HG03460 (cell line): ENCODE results near the gene SPINT4.
"Not testable (repeated sequence)": the region's sequence is repeated elsewhere in the genome, so short reads cannot be mapped to it uniquely, and the experiment has no call there.

ENCODE experiments used
- ATAC-seq: cut with Tn5 transposase; IDR thresholded peaks from one replicate; pipeline ENCODE4 v1.9.1; 2021; ENCODE audit not compliant: unreplicated experiment

Gene SPINT4

DNA sequence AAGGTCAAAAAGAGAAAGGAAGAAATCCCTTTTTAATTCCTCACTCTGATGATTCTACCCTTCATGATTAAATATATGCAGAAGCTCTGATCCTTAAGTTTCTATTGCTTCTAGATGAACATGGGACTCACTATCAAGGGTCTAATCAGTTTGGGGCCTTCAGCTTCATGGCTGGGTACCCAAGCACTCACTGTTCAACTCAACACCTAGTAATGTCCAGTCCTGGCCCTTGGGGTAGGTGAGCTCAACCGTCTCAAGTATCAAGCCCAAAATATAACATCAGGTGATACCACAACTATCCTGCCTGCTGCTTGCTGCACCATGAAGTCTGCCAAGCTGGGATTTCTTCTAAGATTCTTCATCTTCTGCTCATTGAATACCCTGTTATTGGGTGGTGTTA lies at the start of gene SPINT4:
SPINT4 (plus strand) TSS at position 301 of the 400 bp plus-strand sequence; CDS start at position 322, 21 bp downstream.
- ATAC-seq: no peak

DNA sequence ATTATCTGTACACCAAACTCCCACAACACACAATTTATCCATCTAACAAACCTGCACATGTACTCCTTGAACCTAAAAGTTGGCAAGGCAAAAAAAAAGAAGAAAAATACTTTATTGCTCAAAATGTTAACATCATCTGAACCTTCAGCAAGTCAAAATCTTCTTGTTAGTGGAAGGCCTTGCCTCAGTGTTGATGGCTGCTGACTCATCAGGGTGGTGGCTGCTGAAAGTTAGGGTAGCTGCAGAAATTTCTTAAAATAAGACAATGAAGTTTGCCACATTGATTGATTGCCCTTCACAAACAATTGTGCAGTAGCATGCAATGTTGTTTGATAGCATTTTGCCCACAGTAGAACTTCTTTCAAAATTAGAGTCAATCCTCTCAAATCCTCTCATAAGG lies 49.4 kb upstream of the SPINT4 start:
- ATAC-seq: no peak

DNA sequence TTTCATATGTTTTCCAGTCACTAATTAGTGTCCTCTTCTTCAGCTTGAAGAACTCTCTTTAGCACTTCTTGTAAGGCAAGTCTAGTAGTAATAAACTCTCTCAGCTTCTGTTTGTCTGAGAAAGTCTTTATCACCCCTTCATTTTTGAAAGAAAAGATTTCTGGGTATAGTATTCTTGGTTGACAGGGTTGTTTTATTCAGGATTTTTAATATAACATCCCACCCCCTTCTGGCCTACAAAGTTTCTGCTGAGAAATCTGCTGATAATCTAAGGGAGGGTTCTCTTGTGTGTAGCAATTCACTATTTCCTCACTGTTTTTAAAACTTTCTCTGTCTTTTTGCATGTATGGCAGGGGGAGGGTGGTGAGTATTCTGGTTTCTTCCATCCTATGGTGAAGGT lies 42.5 kb upstream of the SPINT4 start:
- no peak for ATAC-seq

DNA sequence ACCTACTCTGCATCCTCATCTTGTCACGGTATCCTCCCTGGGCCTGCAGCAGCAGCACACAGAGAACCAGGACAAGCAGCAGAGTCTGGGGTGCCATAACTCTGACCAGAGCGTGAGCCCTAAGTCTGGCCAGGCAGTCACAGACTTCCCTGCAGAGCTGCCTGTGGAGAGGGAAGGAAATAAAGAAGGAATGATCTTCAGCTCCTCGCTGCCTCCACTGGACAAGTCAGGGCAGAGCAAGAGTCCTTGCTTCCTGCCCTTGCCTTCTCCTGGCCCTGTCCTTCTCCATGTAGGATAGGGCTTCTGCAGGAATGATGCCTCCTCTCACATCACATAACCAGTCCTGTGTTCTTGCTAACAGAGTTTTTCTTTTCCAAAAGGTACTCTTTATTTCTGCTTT lies 36.3 kb upstream of the SPINT4 start:
- no peak for ATAC-seq

DNA sequence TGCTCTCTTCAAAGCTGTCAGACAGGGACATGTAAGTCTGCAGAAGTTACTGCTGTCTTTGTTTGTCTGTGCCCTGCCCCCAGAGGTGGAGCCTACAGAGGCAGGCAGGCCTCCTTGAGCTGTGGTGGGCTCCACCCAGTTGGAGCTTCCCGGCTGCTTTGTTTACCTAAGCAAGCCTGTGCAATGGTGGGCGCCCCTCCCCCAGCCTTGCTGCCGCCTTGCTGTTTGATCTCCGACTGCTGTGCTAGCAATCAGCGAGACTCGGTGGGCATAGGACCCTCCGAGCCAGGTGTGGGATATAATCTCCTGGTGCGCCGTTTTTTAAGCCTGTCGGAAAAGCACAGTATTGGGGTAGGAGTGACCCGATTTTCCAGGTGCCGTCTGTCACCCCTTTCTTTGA lies 28.8 kb upstream of the SPINT4 start:
- ATAC-seq: not testable (repeated sequence)

DNA sequence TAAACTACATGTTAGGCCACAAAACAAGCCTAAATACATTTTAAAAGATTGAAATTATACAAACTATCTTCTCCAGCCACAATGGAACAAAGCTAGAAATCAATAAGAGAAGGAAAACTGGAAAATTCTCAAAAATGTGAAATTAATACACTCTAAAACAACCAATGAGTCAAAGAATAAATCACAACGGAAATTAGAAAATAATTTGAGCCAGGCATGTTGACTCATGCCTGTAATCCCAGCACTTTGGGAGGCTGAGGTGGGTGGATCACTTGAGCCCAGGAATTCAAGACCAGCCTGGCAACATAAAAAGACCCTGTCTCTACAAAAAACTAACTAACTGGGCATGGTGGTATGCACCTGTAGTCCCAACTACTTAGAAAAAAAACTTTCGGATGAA lies 26.7 kb upstream of the SPINT4 start:
- no peak for ATAC-seq

DNA sequence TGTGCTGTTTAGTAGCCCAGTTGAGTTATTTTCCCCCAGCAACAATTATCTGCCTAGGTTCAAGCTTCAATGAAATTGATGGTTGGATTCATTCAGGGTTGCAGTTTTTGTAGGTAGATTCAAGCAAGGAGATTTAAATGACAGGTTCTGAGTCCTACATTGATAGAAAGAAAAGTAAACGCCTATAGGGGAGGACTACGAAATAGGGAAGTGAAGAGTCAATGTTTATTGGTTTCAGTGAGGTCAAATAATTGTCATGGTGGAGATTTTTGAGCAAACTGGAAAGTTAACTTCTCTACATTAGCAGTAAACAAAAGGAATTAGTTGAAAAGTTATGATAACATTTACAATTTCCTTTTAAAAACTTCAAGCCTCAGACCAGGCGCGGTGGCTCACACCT lies 21.0 kb upstream of the SPINT4 start:
- no peak for ATAC-seq

DNA sequence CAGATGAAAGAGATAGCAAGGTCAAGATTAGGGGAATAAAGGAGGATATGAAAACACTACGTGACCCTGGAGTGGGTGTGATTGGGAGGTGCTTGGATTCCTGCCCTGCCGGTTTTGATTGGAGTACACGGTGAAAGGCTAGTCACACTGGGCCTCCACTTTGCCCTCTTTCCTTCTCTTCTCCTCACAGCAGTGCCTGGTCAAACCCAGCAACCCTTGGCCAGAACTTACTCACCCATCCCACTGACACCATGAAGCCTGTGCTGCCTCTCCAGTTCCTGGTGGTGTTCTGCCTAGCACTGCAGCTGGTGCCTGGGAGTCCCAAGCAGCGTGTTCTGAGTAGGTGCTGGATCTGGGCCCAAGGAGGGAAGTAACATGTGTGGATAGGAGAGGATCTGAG lies 20.3 kb upstream of the SPINT4 start, which contains the start of gene WFDC13:
WFDC13 (plus strand) TSS at position 166 of the 400 bp plus-strand sequence; CDS start at position 252, 86 bp downstream.
- ATAC-seq: no peak

DNA sequence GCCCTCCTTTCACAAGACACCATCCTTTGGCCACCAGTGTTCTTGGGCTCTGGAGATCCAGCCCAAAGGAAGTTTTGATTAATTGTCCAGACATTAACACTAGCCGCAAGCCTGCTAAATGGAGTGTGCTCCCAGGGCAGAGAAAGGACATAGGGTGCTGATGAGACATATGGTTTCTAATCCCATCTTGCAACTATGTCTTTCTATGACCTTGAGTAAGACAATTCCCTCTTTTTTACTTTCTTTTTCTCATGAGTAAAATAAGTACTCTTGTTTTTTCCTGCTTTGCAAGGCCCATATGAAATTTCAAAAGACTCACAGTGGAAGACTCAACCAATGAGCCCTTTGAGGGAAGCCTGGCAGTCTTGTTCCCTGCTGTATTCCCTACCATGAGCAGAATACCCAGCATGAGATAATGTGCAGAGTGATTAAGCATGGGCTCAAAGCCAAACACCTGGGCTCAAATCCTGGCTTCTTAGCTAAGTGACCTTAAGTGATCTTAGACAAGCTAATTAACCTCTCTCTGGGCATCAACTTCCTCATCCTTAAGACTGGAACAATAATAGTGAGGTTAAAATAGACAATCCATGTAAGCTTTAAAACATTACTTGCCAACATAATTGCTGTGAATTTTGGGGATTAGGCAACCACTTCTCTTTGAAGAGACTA lies 17.0 kb upstream of the SPINT4 start, which contains the start of gene WFDC10B:
WFDC10B (minus strand) TSS at position 51 of the 669 bp plus-strand sequence. CDS start 19,027 bp downstream, outside the sequence.
- no peak for ATAC-seq

DNA sequence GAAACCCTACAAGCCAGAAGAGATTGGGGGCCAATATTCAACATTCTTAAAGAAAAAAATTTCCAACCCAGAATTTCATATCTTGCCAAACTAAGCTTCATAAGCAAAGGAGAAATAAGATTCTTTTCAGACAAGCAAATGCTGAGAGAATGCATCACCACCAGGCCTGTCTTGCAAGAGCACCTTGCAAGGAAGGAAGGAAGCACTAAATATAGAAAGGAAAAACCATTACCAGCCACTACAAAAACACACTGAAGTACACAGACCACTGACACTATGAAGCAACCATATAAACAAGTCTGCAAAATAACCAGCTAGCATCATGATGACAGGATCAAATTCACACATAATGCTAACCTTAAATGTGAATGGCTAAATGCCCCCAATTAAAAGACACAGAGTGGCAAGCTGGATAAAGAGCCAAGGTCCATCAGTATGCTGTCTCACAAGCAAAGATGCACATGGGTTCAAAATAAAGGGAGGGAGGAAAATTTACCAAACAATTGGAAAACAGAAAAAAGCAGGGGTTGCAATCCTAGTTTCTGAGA lies 5.9 kb upstream of the SPINT4 start:
- not testable (repeated sequence) for ATAC-seq

DNA sequence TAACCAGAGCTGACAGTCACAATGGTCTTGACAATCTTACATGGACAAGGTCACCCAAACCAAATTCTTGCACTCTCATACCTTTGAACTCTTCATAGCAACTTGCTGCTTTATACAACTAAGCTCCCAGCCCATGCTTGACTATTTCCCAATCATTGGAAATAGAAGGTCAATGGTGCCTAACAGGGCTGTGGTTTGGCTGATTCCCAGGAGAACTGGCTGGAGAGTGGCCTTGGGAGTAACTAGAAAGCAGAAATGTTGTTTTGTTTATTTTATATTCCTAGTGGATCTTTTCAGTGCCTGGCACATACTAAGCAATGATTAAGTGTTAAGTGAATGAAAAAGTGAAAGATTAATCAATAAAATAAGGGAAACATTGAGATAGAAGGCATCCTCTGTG lies 3.0 kb downstream of the SPINT4 start:
- ATAC-seq: no peak

DNA sequence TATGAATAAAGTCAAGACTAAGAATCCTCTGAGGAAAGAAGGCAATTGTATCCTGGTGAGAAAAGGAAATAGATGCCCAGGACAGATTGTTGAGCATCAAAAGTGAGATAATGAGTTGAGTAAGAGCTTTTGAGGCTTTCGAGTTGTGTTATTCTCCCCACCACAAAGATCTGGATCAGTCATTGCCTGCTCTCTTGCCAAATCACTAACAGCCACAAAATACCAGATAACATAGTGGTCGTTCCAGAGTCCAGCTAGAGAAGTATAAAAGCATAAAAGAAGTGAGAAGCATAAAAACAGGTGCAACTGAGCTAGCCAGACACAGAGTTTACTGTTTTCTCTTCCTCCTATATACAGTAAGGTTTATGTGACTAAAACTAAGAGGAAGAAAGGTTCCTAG lies 4.9 kb downstream of the SPINT4 start:
- ATAC-seq: no peak

DNA sequence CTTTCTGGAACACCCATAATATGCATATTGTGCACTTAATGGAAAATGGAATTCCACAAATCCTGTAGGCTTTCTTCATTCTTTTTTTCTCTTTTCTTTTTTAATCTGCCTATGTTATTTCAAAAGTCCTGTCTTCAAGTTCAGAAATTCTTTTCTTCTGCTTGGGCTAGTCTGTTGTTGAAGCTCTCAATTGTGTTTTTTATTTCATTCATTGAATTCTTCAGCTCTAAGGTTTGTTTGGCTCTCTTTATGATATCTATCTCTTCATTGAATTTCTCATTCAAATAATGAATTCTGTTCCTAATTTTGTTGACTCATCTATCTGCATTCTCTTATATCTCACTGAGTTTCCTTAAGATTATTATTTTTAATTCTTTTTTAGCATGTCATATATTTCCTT lies 10.1 kb downstream of the SPINT4 start:
- no peak for ATAC-seq

DNA sequence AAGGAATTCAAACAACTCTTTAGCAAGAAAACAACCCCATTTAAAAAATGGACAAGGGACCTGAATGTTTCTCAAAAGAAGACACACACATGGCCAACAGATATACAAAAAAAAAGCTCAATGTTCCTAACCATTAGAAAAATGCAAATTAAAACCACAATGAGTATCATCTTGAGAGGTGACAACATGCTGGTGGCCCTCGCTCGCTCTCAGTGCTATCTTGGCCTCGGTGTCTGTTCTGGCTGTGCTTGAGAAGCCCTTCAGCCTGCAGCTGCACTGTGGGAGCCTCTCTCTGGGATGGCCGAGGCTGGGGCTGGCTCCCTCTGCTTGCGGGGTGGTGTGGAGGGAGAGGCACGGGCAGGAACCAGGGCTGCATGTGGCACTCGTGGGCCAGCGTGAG lies 13.4 kb downstream of the SPINT4 start:
- no peak for ATAC-seq

DNA sequence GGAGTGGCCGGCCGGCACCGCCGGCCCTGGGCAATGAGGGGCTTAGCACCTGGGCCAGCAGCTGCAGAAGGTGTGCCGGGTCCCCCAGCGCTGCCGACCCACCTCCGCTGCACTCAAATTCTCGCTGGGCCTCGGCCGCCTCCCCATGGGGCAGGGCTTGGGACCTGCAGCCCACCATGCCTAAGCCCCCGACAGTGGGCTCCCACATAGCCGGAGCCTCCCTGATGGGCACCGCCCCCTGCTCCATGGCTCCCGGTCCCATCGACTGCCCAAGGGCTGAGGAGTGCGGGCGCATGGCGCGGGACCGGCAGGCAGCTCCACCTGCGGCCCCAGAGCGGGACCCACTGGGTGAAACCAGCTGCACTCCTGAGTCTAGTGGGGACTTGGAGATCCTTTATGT lies 13.8 kb downstream of the SPINT4 start:
- no peak for ATAC-seq

DNA sequence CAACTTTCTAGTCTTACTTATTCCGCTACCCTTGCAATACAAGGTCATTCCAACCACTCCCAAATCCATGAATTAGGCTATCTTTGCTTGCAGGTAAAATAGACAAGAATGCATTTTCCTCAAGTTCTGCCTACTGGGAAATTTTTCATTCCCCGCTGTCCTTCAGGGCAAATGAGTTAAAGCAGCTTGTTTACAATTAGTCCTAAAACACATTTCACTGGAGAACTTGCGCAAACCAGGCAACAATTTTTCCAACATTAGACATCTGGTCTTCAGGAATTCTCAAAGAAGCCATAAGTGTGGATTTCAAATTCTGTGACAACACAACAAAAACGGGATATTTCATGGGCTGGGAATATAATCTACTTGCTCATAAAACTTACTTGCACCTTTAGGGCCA lies 20.4 kb downstream of the SPINT4 start:
- no peak for ATAC-seq

DNA sequence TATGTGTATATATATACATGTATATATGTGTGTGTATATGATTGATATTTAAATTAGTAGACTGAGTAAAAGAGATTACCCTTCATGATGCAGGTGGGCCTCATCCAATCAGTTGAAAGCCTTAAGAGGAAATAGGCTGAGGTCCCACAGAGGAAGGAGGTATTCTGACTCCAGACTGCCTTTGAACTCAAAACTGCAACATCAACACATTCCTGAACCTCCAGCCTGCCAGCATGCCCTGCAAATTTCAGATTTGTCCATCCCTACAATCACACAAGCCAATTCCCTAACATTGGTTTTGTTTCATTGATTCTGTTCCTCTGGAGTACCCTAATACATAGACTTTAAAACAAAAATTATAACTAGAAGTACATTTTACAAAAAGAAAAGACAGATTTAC lies 22.9 kb downstream of the SPINT4 start:
- no peak for ATAC-seq

DNA sequence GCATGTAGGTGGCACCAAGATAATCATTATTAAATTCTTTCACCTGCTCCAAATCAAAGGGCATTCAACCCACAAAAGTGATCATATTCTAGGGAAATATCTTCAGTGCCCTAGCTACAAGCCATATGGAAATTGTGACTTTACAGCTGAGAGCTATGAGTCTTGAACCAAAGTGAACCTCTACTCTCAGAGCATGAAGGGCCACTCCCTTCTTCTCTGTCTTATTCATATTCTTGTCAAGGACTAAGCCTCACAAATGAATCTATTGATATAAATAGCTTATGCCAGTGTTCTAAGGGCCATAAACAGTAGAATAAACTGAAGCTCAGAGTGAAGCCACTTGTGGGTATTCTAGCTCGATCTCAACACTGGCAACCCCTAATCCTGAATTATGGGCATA lies 29.6 kb downstream of the SPINT4 start:
- no peak for ATAC-seq

DNA sequence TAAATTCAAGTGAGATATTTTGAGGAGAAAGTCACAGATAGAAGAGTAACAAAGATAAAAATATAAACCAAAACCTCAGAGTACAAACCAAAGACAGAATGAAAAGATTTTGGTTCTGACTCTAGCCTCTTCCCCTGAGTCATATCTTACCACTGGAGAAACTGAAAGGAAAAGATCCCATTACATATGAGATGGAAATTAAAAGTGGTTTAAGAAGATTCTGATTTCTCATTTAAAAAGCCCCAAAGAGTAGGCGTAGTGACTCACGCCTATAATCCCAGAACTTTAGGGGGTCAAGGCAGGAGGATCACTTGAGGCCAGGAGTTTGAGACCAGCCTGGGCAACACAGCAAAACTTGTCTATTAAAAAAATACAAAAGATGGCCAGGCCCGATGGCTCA lies 30.6 kb downstream of the SPINT4 start:
- no peak for ATAC-seq

DNA sequence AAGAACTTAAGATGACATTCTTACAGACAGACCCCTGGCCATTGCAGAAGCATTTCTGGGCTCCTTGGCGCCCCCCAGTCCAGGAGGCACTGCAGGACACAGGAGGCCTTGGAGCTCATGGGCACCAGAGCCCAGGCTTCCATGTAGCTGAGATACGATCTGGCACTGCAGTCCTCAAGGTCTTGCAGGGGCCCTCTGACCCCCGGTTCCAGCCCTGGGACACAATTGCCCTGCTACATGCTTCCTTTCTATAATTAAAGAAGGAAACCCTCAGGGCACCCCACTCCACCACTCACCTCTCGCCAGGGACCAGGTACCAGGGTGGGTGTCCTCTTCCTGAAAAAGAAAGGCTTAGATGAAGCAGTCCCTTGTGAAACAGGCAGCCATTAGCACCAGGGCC lies 35.9 kb downstream of the SPINT4 start:
- no peak for ATAC-seq

DNA sequence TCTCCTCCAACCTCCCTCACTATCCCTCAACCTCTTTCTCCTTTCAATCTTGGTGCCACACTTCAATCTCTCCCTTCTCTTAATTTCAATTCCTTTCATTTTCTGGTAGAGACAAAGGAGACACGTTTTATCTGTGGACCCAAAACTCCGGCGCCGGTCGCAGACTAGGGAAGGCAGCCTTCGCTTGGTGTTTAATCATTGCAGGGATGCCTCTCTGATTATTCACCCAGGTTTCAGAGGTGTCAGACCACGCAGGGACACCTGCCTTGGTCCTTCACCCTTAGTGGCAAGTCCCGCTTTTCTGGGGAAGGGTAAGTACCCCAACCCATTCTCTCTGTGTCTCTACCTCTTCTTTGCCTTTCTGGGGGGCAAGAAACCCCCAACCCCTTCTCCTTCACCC lies 37.8 kb downstream of the SPINT4 start:
- ATAC-seq: not testable (repeated sequence)

DNA sequence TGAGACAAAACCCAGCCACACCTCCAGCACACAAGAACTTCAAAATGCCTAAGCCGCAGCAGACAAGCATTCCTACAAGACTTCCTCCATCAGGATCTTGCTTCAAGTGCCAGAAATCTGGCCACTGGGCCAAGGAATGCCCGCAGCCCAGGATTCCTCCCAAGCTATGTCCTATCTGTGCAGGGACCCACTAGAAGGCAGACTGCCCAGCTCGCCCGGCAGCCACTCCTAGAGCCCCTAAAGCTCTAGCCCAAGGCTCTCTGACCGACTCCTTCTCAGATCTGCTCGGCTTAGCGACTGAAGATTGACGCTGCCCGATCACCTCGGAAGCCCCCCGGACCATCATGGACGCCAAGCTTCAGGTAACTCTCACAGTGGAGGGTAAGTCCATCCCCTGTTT lies 39.8 kb downstream of the SPINT4 start:
- ATAC-seq: not testable (repeated sequence)
